ENCODE data around the gene DOCK4. TPM values are rescaled to one million over a fixed set of nuclear protein-coding genes. Genes with fewer than 3 reads are reported as not detected.

DOCK4 gene
- total RNA-seq, 1 experiment from 2014 or later: 4.9 TPM

- no peak overlapping the region for H2BK15ac ChIP-seq (ENCODE audit: low read depth, low read length)
- no peak overlapping the region for H4K5ac ChIP-seq (ENCODE audit: insufficient read length, low read depth, low read length)
- no peak overlapping the region for H3K4me2 ChIP-seq (ENCODE audit: insufficient read depth, insufficient read length, low read length)
- no peak overlapping the region for H2AK5ac ChIP-seq (ENCODE audit: insufficient read length, low read length)
- no peak overlapping the region for H3K4ac ChIP-seq (ENCODE audit: low read depth, low read length)
- H3K27me3 ChIP-seq (ENCODE audit: insufficient read depth, low read length): no peaks in the 10 kb centered on the region
- no peak overlapping the region for H3K9ac ChIP-seq (ENCODE audit: extremely low read depth, insufficient read length, low read length)
- no peaks in the 10 kb centered on the region for H3K79me1 ChIP-seq (ENCODE audit: insufficient read depth, low read depth, low read length, poor library complexity, severe bottlenecking)
- Mint-ChIP-seq H3K9me3 (no peaks in the 10 kb centered on the region), H3K4me1 (no peaks in the 10 kb centered on the region), H3K27ac (no peak overlapping the region), H3K36me3 (ENCODE audit: insufficient read depth in 1 of 3, low read depth in 3 of 3) (no peaks in the 10 kb centered on the region), H3K27me3 (ENCODE audit: low read depth) (no peaks in the 10 kb centered on the region), H3K4me3 (no peak overlapping the region)
- no peak overlapping the region for H2BK5ac ChIP-seq (ENCODE audit: insufficient read length, low read length)
- no peaks in the 10 kb centered on the region for H4K20me1 ChIP-seq (ENCODE audit: control insufficient read depth, insufficient read depth, insufficient read length)
- H2AFZ ChIP-seq (ENCODE audit: low read length): no peak overlapping the region
- no peak overlapping the region for H3K56ac ChIP-seq (ENCODE audit: insufficient read length, low read depth, low read length)
- no peak overlapping the region for H4K91ac ChIP-seq (ENCODE audit: insufficient read length, low read depth, low read length)
- no peaks in the 10 kb centered on the region for H3K9me3 ChIP-seq (ENCODE audit: control insufficient read depth, low read depth, low read length)
- H3K18ac ChIP-seq (ENCODE audit: insufficient read length, low read depth, low read length): no peak overlapping the region
- H4K8ac ChIP-seq (replicated peaks; ENCODE audit: insufficient read length, low read depth, low read length): no peak overlapping the region
- no peak overlapping the region for H3T11ph ChIP-seq (ENCODE audit: low read length)
- no peaks in the 10 kb centered on the region for H3K79me2 ChIP-seq (ENCODE audit: insufficient read depth, low read length)
- no peak for DNase-seq
- H2BK12ac ChIP-seq (ENCODE audit: insufficient read length, low read depth, low read length): no peak overlapping the region
- no peak overlapping the region for H2BK20ac ChIP-seq (ENCODE audit: low read depth, low read length, poor library complexity, severe bottlenecking)
- no peak overlapping the region for H2BK120ac ChIP-seq (ENCODE audit: low read depth, low read length, poor library complexity, severe bottlenecking)
- no peak for TF ChIP-seq CTCF (conservative IDR thresholded peaks at IDR 0.05)
- H3K4me1 ChIP-seq (ENCODE audit: insufficient read depth, low read length): no peaks in the 10 kb centered on the region
- WGBS (ENCODE audit: extremely low coverage, insufficient read length, low lambda C conversion rate): no CpG with 5 or more reads among the region's 6 CpGs
- H3K27ac ChIP-seq (ENCODE audit: insufficient read length, low read depth, low read length): no peak overlapping the region
- H3K23me2 ChIP-seq (ENCODE audit: insufficient read length, low read depth, low read length, poor library complexity, severe bottlenecking): no peaks in the 10 kb centered on the region
- no peak overlapping the region for H3K23ac ChIP-seq (ENCODE audit: insufficient read length, low read depth, low read length)
- no peak overlapping the region for H3K14ac ChIP-seq (ENCODE audit: insufficient read depth, low read length)
These were observed 204.9 kb downstream of the DOCK4 start for GRCh38 chr7:112001091-112001826.
